PC-3 (cell line): ENCODE data around the gene COL11A1. TPM values are rescaled to one million over a fixed set of nuclear protein-coding genes. Genes with fewer than 3 reads are reported as not detected.

Source experiments
- ATAC-seq: fragments of 200-7000 bp; cut with Tn5 transposase; 2 replicates; pipeline ENCODE4 v1.9.1; 2020; ENCODE audit warnings: mild to moderate bottlenecking, moderate library complexity
- BruUV-seq: library from RNA; stranded (reverse); fragments of 400-500 nt; replicated peaks from 2 replicates; lab custom pipeline; 2021; lab: Mats Ljungman, UMichigan
- CTCF ChIA-PET: fragments of 300-600 bp; sonication (Branson Sonifier 250); formaldehyde crosslinking; loops from one replicate; lab custom pipeline; 2022; ENCODE audit warnings: antibody characterized with exemption; lab: Charles Lee
- POLR2A ChIA-PET: fragments of 300-600 bp; sonication (Branson Sonifier 250); formaldehyde crosslinking; loops from one replicate; lab custom pipeline; 2022; ENCODE audit warnings: antibody characterized with exemption; ENCODE audit not compliant: unreplicated experiment; lab: Charles Lee
- DNase-seq: peaks from one replicate; pipeline ENCODE4 v3.0.0-alpha.2; 2015
- H2AFZ ChIP-seq: fragments of 300-600 bp; sonication (generic); 2 replicates; pipeline ENCODE4 v1.6.0; 2016; ENCODE audit warnings: antibody characterized with exemption, low read length
- H3F3A ChIP-seq: fragments of 300-600 bp; sonication (generic); one replicate; pipeline ENCODE4 v1.6.0; 2017; ENCODE audit warnings: antibody characterized with exemption, low read length, control low read depth, mild to moderate bottlenecking; ENCODE audit not compliant: unreplicated experiment
- H3K27ac ChIP-seq: fragments of 300-600 bp; sonication (generic); 2 replicates; pipeline ENCODE4 v1.5.1; 2016; ENCODE audit warnings: mild to moderate bottlenecking, low read length
- H3K27me3 ChIP-seq: fragments of 300-600 bp; sonication (generic); 2 replicates; pipeline ENCODE4 v1.6.1; 2016; ENCODE audit warnings: low read length, mixed read lengths
- H3K36me3 ChIP-seq: fragments of 300-600 bp; sonication (generic); 2 replicates; pipeline ENCODE4 v1.6.1; 2016; ENCODE audit warnings: low read depth, mixed run types, low read length, mixed read lengths
- H3K4me1 ChIP-seq: fragments of 300-600 bp; sonication (generic); 2 replicates; pipeline ENCODE4 v1.5.1; 2016; ENCODE audit warnings: low read length; ENCODE audit not compliant: insufficient read depth
- H3K4me2 ChIP-seq: fragments of 300-600 bp; sonication (generic); 2 replicates; pipeline ENCODE4 v1.6.0; 2016; ENCODE audit warnings: low read length
- H3K4me3 ChIP-seq: fragments of 300-600 bp; sonication (generic); 2 replicates; pipeline ENCODE4 v1.5.1; 2016; ENCODE audit warnings: mild to moderate bottlenecking, low read length, mixed read lengths
- H3K79me2 ChIP-seq: fragments of 300-600 bp; sonication (generic); 2 replicates; pipeline ENCODE4 v1.6.1; 2017; ENCODE audit warnings: low read length, mixed read lengths
- H3K9ac ChIP-seq: fragments of 300-600 bp; sonication (generic); 2 replicates; pipeline ENCODE4 v1.6.0; 2016; ENCODE audit warnings: mild to moderate bottlenecking, low read length
- H3K9me2 ChIP-seq: fragments of 300-600 bp; sonication (generic); replicated peaks from 2 replicates; pipeline ENCODE4 v1.6.1; 2016; ENCODE audit warnings: mixed run types, low read length, mixed read lengths
- H3K9me3 ChIP-seq: fragments of 300-600 bp; sonication (generic); 2 replicates; pipeline ENCODE4 v1.6.1; 2016; ENCODE audit warnings: low read length, mixed read lengths
- H4K20me1 ChIP-seq: fragments of 300-600 bp; sonication (generic); 2 replicates; pipeline ENCODE4 v1.6.1; 2016; ENCODE audit warnings: low read length, mixed read lengths
- CTCF ChIP-seq: fragments of 300-600 bp; sonication (generic); conservative IDR thresholded peaks from 2 replicates; pipeline ENCODE4 v1.5.1; 2017; ENCODE audit warnings: antibody characterized with exemption, low read depth, mild to moderate bottlenecking, low read length
- EZH2 ChIP-seq: fragments of 300-600 bp; sonication (generic); IDR thresholded peaks from one replicate; pipeline ENCODE4 v1.6.1; 2017; ENCODE audit warnings: antibody characterized with exemption, mild to moderate bottlenecking, low read length; ENCODE audit not compliant: unreplicated experiment
- EZH2phosphoT487 ChIP-seq: fragments of 300-600 bp; sonication (generic); IDR thresholded peaks from 2 replicates; pipeline ENCODE4 v1.6.1; 2018; ENCODE audit warnings: mild to moderate bottlenecking, antibody characterized with exemption, low read length, borderline replicate concordance
- intact Hi-C: fragments of 100-400 bp; cut with micrococcal nuclease; formaldehyde crosslinking; loops from 2 replicates; pipeline ENCODE4 v1.9.0; 2023
- total RNA-seq: library from RNA; depleted of rRNA; stranded (reverse); fragments of >200 nt; gene quantifications from 2 replicates; pipeline ENCODE4 v1.2.3, GENCODE V29; 2014

The COL11A1 gene
- total RNA-seq, 1 experiment from 2014 or later, result not detected

- 0 out of 2 replicates have a peak overlapping the region, but pooled peaks have one; percentile 1 for H3K4me2 ChIP-seq
- no peaks in the 10 kb centered on the region for H3K9me3 ChIP-seq
- H3K9me2 ChIP-seq, result no peaks in the 10 kb centered on the region
- ChIA-PET CTCF (no interaction called here), POLR2A (no interaction called here)
- H3K4me1 ChIP-seq, result peaks cover 26% of the 10 kb centered on the region
- no peaks in the 10 kb centered on the region for H3F3A ChIP-seq
- peak overlapping the region; percentile 15; the same call in 1 of the 2 replicates for H3K27ac ChIP-seq
- no peaks in the 10 kb centered on the region for H4K20me1 ChIP-seq
- intact Hi-C loops, result no loop called here
- BruUV-seq, result no TSS peak
- no peak for TF ChIP-seq EZH2phosphoT487
- no peak for TF ChIP-seq CTCF
- TF ChIP-seq EZH2, result no peak
- H2AFZ ChIP-seq, result no peak overlapping the region
- no peaks in the 10 kb centered on the region for H3K36me3 ChIP-seq
- H3K4me3 ChIP-seq, result no peak overlapping the region
- no peak for ATAC-seq
- no peak overlapping the region for H3K9ac ChIP-seq
- no peaks in the 10 kb centered on the region for H3K27me3 ChIP-seq
- H3K79me2 ChIP-seq, result no peaks in the 10 kb centered on the region
- no peak for DNase-seq
These were observed 211.6 kb downstream of the COL11A1 start for GRCh38 chr1:102896771-102897170.

GRCh38 chr1:102896286-102896685 is 212.0 kb downstream of the COL11A1 start:
- ATAC-seq (no peak), DNase-seq (peak; percentile 13)
- TF ChIP-seq EZH2 (no peak), CTCF (no peak), EZH2phosphoT487 (no peak)
- Histone ChIP-seq H3K36me3 (no peaks in the 10 kb centered on the region), H3K9me3 (no peaks in the 10 kb centered on the region), H3K79me2 (no peaks in the 10 kb centered on the region), H3K9me2 (no peaks in the 10 kb centered on the region), H3K4me1 (peaks cover 29% of the 10 kb centered on the region), H2AFZ (no peak overlapping the region; the same call in 1 of the 2 replicates), H3K4me3 (no peak overlapping the region), H3K9ac (no peak overlapping the region), H4K20me1 (no peaks in the 10 kb centered on the region), H3K4me2 (0 out of 2 replicates have a peak overlapping the region, but pooled peaks have one; percentile 1), H3K27me3 (no peaks in the 10 kb centered on the region), H3F3A (no peaks in the 10 kb centered on the region), H3K27ac (no peak overlapping the region)
- CTCF ChIA-PET, result no interaction called here
- intact Hi-C loops, result no loop called here
- POLR2A ChIA-PET, result no interaction called here
- BruUV-seq, result no TSS peak

- Histone ChIP-seq H3K27me3 (no peaks in the 10 kb centered on the region), H3K27ac (peak overlapping the region; percentile 31), H3F3A (no peaks in the 10 kb centered on the region), H3K79me2 (no peaks in the 10 kb centered on the region), H3K36me3 (no peaks in the 10 kb centered on the region), H3K4me2 (peak overlapping the region; percentile 67), H4K20me1 (no peaks in the 10 kb centered on the region), H3K4me1 (peaks cover 24% of the 10 kb centered on the region), H2AFZ (no peak overlapping the region), H3K9ac (no peak overlapping the region; the same call in 1 of the 2 replicates), H3K9me2 (no peaks in the 10 kb centered on the region), H3K9me3 (no peaks in the 10 kb centered on the region), H3K4me3 (peak overlapping the region; percentile 28; the same call in 1 of the 2 replicates)
- POLR2A ChIA-PET, result interaction anchor here (0.6 kb wide), 1 partner anchor 232 kb away, joined by 3 read pairs; no protein-coding TSS in a partner anchor
- TF ChIP-seq EZH2 (no peak), EZH2phosphoT487 (no peak), CTCF (no peak)
- ATAC-seq (no peak), DNase-seq (peak; percentile 67)
- intact Hi-C loops, result no loop called here
- no TSS peak for BruUV-seq
- CTCF ChIA-PET, result no interaction called here
These were observed 216.3 kb downstream of the COL11A1 start for GRCh38 chr1:102891868-102892625.
